Psoas muscle (tissue), 8 donors: ENCODE results near the gene GASK1A. TPM values are rescaled to one million over a fixed set of nuclear protein-coding genes. Genes with fewer than 3 reads are reported as not detected.

Experiments
- ATAC-seq, 4 donors: fragments of 200-7000 bp; cut with Tn5 transposase; one replicate each; pipeline ENCODE4 v1.9.1; 2020; ENCODE audit warnings: moderate library complexity in 3 of 4, mild to moderate bottlenecking in 2 of 4
- DNase-seq, 2 donors: peaks; one replicate each; pipeline ENCODE4 v3.0.0-alpha.2; 2020
- H3K27ac ChIP-seq: fragments of 200-600 bp; one replicate; pipeline ENCODE4 v1.8.0; 2022
- H3K27me3 ChIP-seq, 3 donors: fragments of 200-600 bp in 1 of 3; one replicate each; pipeline versions ENCODE4 v1.6.1 to v1.8.0; 2013 to 2022; ENCODE audit warnings: low read length in 2 of 3, mild to moderate bottlenecking in 2 of 3, moderate library complexity in 1 of 3; ENCODE audit not compliant: insufficient read depth in 3 of 3
- H3K36me3 ChIP-seq, 2 donors: fragments of 200-600 bp in 1 of 2; one replicate each; pipeline versions ENCODE4 v1.6.1 to v1.8.0; 2013 to 2022; ENCODE audit warnings: low read depth in 1 of 2, mild to moderate bottlenecking in 1 of 2, moderate library complexity in 1 of 2; ENCODE audit not compliant: insufficient read depth in 1 of 2
- H3K4me1 ChIP-seq: fragments of 200-600 bp; one replicate; pipeline ENCODE4 v1.8.0; 2022
- H3K4me3 ChIP-seq: fragments of 200-600 bp; one replicate; pipeline ENCODE4 v1.8.0; 2022; ENCODE audit warnings: mild to moderate bottlenecking
- H3K9me3 ChIP-seq: fragments of 200-600 bp; one replicate; pipeline ENCODE4 v1.8.0; 2022
- CTCF ChIP-seq: fragments of 200-600 bp; IDR thresholded peaks from one replicate; pipeline ENCODE4 v1.8.0; 2022; ENCODE audit warnings: antibody characterized with exemption
- WGBS, 3 donors: extraction: QIAGEN DNeasy Blood & Tissue Kit; methylation state at CpG; one replicate each; pipeline versions ENCODE4 v1.1.6 to v1.1.7; 2013; 5-methylcytosine and 5-hydroxymethylcytosine counted together
- intact Hi-C, 2 donors: fragments of 100-400 bp; cut with DNase I; formaldehyde crosslinking; loops; one replicate each; pipeline versions ENCODE4 v1.11.0 to v1.14.2; 2022
- polyA plus RNA-seq, 3 donors: library from polyadenylated mRNA; stranded (reverse); fragments of 200-250 nt; gene quantifications; one replicate each; pipeline ENCODE4 v1.2.3, GENCODE V29; 2013
- total RNA-seq, 4 donors: library from RNA; stranded (reverse); fragmentation: NEBNext Ultra II Directional in 2 of 4; extraction: Animal tissue kit (Norgen Biotek cat#: 25700) in 2 of 4; gene quantifications; one replicate each; pipeline versions ENCODE4 v1.2.1 to v1.2.4, GENCODE V29; 2021 to 2023
- donor health status: healthy with polysubstance abuse.
- donor health status: DM: no; HTN: no; CAD: no; lungs with moderate emphysema.
- donor health status: Bipolar disorder and iron deficiency.
- donor health status: healthy.
- donor health status: DM: yes; HTN: yes; CAD: no.
- donor health status: DM: no; HTN: no; CAD: no.
- donor health status: DM: no; HTN: no; CAD: no.
- donor health status: DM: yes; HTN: yes; CAD: no.

The GASK1A gene
- total and polyA plus RNA-seq, 7 donors: 0.40 to 3.7 (median 1.5) TPM

GRCh38 chr3:43055806-43056770, 77.0 kb downstream of the GASK1A start:
- Histone ChIP-seq H3K4me1 (no peaks in the 10 kb centered on the region), H3K9me3 (no peaks in the 10 kb centered on the region), H3K27ac (no peak overlapping the region), H3K27me3 (peaks cover 0 to 2% (median 0%) of the 10 kb centered on the region in 3 donors), H3K36me3 (no peaks in the 10 kb centered on the region), H3K4me3 (no peak overlapping the region)
- intact Hi-C loops: no loop called here
- no peak for DNase-seq
- no peak for ATAC-seq
- no peak for TF ChIP-seq CTCF
- WGBS, 3 donors: 81 to 85% (median 85%) methylated on average over 15 of the region's 15 CpGs

GRCh38 chr3:43059456-43059855, 80.3 kb downstream of the GASK1A start:
- no peaks in the 10 kb centered on the region for H3K27me3 ChIP-seq
- no peaks in the 10 kb centered on the region for H3K9me3 ChIP-seq
- no peak overlapping the region for H3K27ac ChIP-seq
- H3K4me1 ChIP-seq: no peaks in the 10 kb centered on the region
- H3K36me3 ChIP-seq: no peaks in the 10 kb centered on the region
- WGBS, 3 donors: 100% methylated on average over 1 of the region's 1 CpG
- intact Hi-C loops: no loop called here
- TF ChIP-seq CTCF: no peak
- H3K4me3 ChIP-seq: no peak overlapping the region
- no peak for DNase-seq
- no peak for ATAC-seq

- TF ChIP-seq CTCF: no peak
- Histone ChIP-seq H3K9me3 (no peaks in the 10 kb centered on the region), H3K27ac (no peak overlapping the region), H3K36me3 (no peaks in the 10 kb centered on the region), H3K27me3 (no peaks in the 10 kb centered on the region), H3K4me3 (no peak overlapping the region), H3K4me1 (no peaks in the 10 kb centered on the region)
- 61 to 81% (median 61%) methylated on average over 8 of the region's 8 CpGs for WGBS, 3 donors
- intact Hi-C loops: no loop called here
- DNase-seq (no peak), ATAC-seq (no peak)
Observed at GRCh38 chr3:43061101-43061895, 82.2 kb downstream of the GASK1A start.

- H3K4me3 ChIP-seq: no peak overlapping the region
- no peaks in the 10 kb centered on the region for H3K9me3 ChIP-seq
- H3K27me3 ChIP-seq: no peaks in the 10 kb centered on the region
- no peak for ATAC-seq
- H3K4me1 ChIP-seq: no peaks in the 10 kb centered on the region
- WGBS, 3 donors: 95 to 97% (median 95%) methylated on average over 5 of the region's 5 CpGs
- H3K36me3 ChIP-seq: no peaks in the 10 kb centered on the region
- no peak for TF ChIP-seq CTCF
- DNase-seq: no peak
- H3K27ac ChIP-seq: no peak overlapping the region
- intact Hi-C loops: no loop called here
Observed at GRCh38 chr3:43062040-43062563, 83.0 kb downstream of the GASK1A start.
